ENCODE measurements around the gene HGD.

DNA sequence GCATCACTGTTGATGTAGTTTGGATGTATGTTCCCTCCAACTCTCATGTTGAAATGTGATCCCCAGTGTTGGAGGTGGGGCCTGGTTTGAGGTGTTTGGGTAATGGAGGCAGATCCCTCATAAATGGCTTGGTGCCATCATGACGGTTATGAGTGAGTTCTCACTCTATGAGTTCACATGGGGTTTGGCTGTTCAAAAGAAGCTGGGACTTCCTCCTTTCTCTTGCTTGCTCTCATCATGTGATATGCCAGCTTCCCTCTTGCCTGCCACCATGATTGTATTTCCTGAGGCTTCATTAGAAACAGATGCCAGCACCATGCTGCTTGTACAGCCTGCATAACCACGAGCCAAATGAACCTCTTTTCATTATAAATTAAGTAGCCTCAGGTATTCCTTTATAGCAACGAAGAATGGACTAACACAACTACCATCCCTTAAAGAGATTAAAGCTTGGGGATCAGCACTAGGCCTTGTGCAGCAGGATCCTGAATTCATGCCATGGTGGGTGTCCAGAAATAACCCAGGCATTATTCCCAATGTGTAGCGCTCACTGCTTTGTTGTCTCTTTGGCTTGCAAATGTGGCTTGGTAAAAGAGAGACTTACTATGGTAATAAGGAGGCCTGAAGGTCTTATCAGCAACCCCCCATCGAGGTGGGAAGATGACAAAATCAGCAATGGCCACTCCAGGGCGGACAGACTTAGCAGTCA lies 44.0 kb downstream of the HGD start:
- TF ChIP-seq, protein P1, sequence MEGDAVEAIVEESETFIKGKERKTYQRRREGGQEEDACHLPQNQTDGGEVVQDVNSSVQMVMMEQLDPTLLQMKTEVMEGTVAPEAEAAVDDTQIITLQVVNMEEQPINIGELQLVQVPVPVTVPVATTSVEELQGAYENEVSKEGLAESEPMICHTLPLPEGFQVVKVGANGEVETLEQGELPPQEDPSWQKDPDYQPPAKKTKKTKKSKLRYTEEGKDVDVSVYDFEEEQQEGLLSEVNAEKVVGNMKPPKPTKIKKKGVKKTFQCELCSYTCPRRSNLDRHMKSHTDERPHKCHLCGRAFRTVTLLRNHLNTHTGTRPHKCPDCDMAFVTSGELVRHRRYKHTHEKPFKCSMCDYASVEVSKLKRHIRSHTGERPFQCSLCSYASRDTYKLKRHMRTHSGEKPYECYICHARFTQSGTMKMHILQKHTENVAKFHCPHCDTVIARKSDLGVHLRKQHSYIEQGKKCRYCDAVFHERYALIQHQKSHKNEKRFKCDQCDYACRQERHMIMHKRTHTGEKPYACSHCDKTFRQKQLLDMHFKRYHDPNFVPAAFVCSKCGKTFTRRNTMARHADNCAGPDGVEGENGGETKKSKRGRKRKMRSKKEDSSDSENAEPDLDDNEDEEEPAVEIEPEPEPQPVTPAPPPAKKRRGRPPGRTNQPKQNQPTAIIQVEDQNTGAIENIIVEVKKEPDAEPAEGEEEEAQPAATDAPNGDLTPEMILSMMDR (IDR thresholded peaks at IDR 0.05) = no peak
- TF ChIP-seq POLR2A (IDR thresholded peaks at IDR 0.05) = no peak
- TF ChIP-seq POLR2AphosphoS5 (IDR thresholded peaks at IDR 0.05) = no peak
